Psoas muscle (tissue), 8 donors: ENCODE data around the gene PIGBOS1. TPM values are rescaled to one million over a fixed set of nuclear protein-coding genes. Genes with fewer than 3 reads are reported as not detected.
"Not testable (repeated sequence)": the region's sequence is repeated elsewhere in the genome, so short reads cannot be mapped to it uniquely, and the experiment has no call there.

Experiments used
- ATAC-seq, 4 donors: fragments of 200-7000 bp; cut with Tn5 transposase; one replicate each; pipeline ENCODE4 v1.9.1; 2020; ENCODE audit warnings: moderate library complexity in 3 of 4, mild to moderate bottlenecking in 2 of 4
- DNase-seq, 2 donors: peaks; one replicate each; pipeline ENCODE4 v3.0.0-alpha.2; 2020
- H3K27ac ChIP-seq: fragments of 200-600 bp; one replicate; pipeline ENCODE4 v1.8.0; 2022
- H3K27me3 ChIP-seq, 3 donors: fragments of 200-600 bp in 1 of 3; one replicate each; pipeline versions ENCODE4 v1.6.1 to v1.8.0; 2013 to 2022; ENCODE audit warnings: low read length in 2 of 3, mild to moderate bottlenecking in 2 of 3, moderate library complexity in 1 of 3; ENCODE audit not compliant: insufficient read depth in 3 of 3
- H3K36me3 ChIP-seq, 2 donors: fragments of 200-600 bp in 1 of 2; one replicate each; pipeline versions ENCODE4 v1.6.1 to v1.8.0; 2013 to 2022; ENCODE audit warnings: low read depth in 1 of 2, mild to moderate bottlenecking in 1 of 2, moderate library complexity in 1 of 2; ENCODE audit not compliant: insufficient read depth in 1 of 2
- H3K4me1 ChIP-seq: fragments of 200-600 bp; one replicate; pipeline ENCODE4 v1.8.0; 2022
- H3K4me3 ChIP-seq: fragments of 200-600 bp; one replicate; pipeline ENCODE4 v1.8.0; 2022; ENCODE audit warnings: mild to moderate bottlenecking
- H3K9me3 ChIP-seq: fragments of 200-600 bp; one replicate; pipeline ENCODE4 v1.8.0; 2022
- WGBS, 3 donors: extraction: QIAGEN DNeasy Blood & Tissue Kit; methylation state at CpG; one replicate each; pipeline versions ENCODE4 v1.1.6 to v1.1.7; 2013; 5-methylcytosine and 5-hydroxymethylcytosine counted together
- intact Hi-C, 2 donors: fragments of 100-400 bp; cut with DNase I; formaldehyde crosslinking; loops; one replicate each; pipeline versions ENCODE4 v1.11.0 to v1.14.2; 2022
- polyA plus RNA-seq, 3 donors: library from polyadenylated mRNA; stranded (reverse); fragments of 200-250 nt; gene quantifications; one replicate each; pipeline ENCODE4 v1.2.3, GENCODE V29; 2013
- total RNA-seq, 4 donors: library from RNA; stranded (reverse); fragmentation: NEBNext Ultra II Directional in 2 of 4; extraction: Animal tissue kit (Norgen Biotek cat#: 25700) in 2 of 4; gene quantifications; one replicate each; pipeline versions ENCODE4 v1.2.1 to v1.2.4, GENCODE V29; 2021 to 2023
- TF ChIP-seq, protein P1 (sequence below): fragments of 200-600 bp; IDR thresholded peaks from one replicate; pipeline ENCODE4 v1.8.0; 2022; ENCODE audit warnings: antibody characterized with exemption
- donor health status: healthy with polysubstance abuse.
- donor health status: DM: no; HTN: no; CAD: no; lungs with moderate emphysema.
- donor health status: Bipolar disorder and iron deficiency.
- donor health status: healthy.
- donor health status: DM: yes; HTN: yes; CAD: no.
- donor health status: DM: no; HTN: no; CAD: no.
- donor health status: DM: no; HTN: no; CAD: no.
- donor health status: DM: yes; HTN: yes; CAD: no.

The PIGBOS1 gene
- total and polyA plus RNA-seq, 7 donors: 3.5 to 21.3 (median 7.6) TPM

- intact Hi-C loops: loop anchor here (1.0 to 5.0 kb wide), 2 partner anchors 73 to 74 kb away; no protein-coding TSS in a partner anchor
These were observed 29.0 kb downstream of the PIGBOS1 start, which contains the start of gene RAB27A for GRCh38 chr15:55289746-55290527. RAB27A (minus strand) TSS chr15:55289813; CDS start chr15:55234934, 54,879 bp downstream.

DNA sequence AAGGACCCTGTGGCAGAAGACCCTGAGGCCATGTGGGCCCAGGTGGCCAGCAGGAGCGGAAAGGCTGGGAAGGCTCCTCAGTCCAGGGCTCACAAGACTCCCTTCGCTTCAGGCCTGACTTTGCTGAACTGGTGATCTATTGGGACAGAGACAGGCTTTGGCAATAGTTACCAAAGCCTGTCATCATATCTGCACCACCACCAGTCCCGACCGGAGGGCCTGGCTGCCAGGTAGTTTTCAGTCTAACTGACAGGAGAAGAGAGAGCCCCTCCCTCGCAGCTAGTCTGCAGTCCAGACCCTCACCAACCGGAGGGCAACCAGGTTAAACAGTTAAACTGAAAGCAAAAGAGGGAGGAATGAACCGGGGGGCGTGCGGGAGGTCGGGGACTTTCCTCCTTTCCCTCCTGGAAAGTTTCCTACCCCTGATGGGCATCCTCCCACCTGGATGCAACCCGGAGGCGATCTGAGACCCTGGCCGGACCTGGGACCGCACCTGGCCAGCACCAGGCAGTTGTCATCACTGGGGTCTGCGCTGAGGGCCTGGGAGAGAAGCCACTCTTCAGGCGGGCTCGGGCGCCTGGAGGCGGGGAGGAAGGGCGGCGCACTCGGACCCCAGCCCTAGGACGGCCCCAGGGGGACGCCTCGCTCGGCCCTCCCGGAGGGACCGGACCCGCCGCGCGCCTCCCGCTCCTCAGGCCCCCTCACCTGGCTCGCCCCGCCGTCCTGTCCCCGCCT, 29.7 kb downstream of the PIGBOS1 start:
- Histone ChIP-seq H3K4me3 (peak overlapping the region; percentile 68), H3K27me3 (peaks cover 0 to 6% (median 0%) of the 10 kb centered on the region in 3 donors), H3K36me3 (no peaks in the 10 kb centered on the region), H3K9me3 (no peaks in the 10 kb centered on the region), H3K27ac (peak overlapping the region; percentile 54), H3K4me1 (no peaks in the 10 kb centered on the region)
- intact Hi-C loops: no loop called here
- DNase-seq (peak; percentile 18 to 56), ATAC-seq (peak in 3 of 4 donors; percentile 18 to 45 (median 22))
- TF ChIP-seq, protein P1, sequence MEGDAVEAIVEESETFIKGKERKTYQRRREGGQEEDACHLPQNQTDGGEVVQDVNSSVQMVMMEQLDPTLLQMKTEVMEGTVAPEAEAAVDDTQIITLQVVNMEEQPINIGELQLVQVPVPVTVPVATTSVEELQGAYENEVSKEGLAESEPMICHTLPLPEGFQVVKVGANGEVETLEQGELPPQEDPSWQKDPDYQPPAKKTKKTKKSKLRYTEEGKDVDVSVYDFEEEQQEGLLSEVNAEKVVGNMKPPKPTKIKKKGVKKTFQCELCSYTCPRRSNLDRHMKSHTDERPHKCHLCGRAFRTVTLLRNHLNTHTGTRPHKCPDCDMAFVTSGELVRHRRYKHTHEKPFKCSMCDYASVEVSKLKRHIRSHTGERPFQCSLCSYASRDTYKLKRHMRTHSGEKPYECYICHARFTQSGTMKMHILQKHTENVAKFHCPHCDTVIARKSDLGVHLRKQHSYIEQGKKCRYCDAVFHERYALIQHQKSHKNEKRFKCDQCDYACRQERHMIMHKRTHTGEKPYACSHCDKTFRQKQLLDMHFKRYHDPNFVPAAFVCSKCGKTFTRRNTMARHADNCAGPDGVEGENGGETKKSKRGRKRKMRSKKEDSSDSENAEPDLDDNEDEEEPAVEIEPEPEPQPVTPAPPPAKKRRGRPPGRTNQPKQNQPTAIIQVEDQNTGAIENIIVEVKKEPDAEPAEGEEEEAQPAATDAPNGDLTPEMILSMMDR: no peak
- 4 to 10% (median 6%) methylated on average over 25 to 37 of the region's 37 CpGs for WGBS, 3 donors

More at GRCh38 chr15:55289746-55290527, 29.0 kb downstream of the PIGBOS1 start, which contains the start of gene RAB27A:
- no peaks in the 10 kb centered on the region for H3K36me3 ChIP-seq
- H3K4me1 ChIP-seq: no peaks in the 10 kb centered on the region
- TF ChIP-seq, protein P1: no peak
- H3K9me3 ChIP-seq: no peaks in the 10 kb centered on the region
- H3K27me3 ChIP-seq: peaks cover 0 to 6% (median 0%) of the 10 kb centered on the region in 3 donors
- ATAC-seq (peak; percentile 77 to 90 (median 86)), DNase-seq (peak; percentile 71 to 72)
- peak within 1 kb of the TSS; percentile 68 for H3K4me3 ChIP-seq
- H3K27ac ChIP-seq: peak within 1 kb of the TSS; percentile 54
- 0 to 1% (median 0%) methylated on average over 59 to 69 of the region's 69 CpGs for WGBS, 3 donors

DNA sequence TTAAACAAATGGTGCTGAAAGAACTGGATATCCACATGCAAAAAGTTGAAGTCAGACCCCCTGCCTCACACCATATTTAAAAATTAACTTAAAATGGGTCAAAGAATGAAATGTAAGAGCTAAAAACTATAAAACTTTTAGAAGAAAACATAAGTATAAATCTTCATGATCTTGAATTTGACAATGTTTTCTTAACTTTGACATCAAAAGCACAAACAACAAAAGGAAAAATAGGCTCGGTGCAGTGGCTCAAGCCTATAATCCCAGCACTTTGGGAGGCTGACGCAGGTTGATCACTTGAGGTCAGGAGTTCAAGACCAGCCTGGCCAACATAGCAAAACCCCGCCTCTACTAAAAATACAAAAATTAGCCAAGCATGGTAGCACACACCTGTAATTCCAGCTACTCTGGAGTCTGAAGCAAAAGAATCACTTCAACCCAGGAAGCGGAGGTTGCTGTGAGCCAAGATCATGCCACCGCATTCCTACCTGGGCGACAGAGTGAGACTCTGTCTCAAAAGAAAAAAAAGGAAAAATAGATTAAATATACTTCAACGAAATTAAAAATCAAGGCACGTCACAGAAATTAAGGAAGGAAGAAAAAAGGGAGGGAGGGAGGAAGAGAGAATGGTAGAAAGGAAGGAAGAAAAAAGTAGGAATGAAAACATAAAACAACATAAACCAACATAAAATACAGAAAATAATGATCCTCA, 30.8 kb downstream of the PIGBOS1 start:
- no peak for ATAC-seq
- intact Hi-C loops: no loop called here
- Histone ChIP-seq H3K27me3 (peaks cover 0 to 6% (median 0%) of the 10 kb centered on the region in 3 donors), H3K4me1 (no peaks in the 10 kb centered on the region), H3K27ac (no peak overlapping the region), H3K36me3 (no peaks in the 10 kb centered on the region), H3K4me3 (peak overlapping the region; percentile 68), H3K9me3 (no peaks in the 10 kb centered on the region)
- TF ChIP-seq, protein P1: no peak
- DNase-seq: no peak
- 95 to 96% (median 96%) methylated on average over 8 of the region's 8 CpGs for WGBS, 3 donors

DNA sequence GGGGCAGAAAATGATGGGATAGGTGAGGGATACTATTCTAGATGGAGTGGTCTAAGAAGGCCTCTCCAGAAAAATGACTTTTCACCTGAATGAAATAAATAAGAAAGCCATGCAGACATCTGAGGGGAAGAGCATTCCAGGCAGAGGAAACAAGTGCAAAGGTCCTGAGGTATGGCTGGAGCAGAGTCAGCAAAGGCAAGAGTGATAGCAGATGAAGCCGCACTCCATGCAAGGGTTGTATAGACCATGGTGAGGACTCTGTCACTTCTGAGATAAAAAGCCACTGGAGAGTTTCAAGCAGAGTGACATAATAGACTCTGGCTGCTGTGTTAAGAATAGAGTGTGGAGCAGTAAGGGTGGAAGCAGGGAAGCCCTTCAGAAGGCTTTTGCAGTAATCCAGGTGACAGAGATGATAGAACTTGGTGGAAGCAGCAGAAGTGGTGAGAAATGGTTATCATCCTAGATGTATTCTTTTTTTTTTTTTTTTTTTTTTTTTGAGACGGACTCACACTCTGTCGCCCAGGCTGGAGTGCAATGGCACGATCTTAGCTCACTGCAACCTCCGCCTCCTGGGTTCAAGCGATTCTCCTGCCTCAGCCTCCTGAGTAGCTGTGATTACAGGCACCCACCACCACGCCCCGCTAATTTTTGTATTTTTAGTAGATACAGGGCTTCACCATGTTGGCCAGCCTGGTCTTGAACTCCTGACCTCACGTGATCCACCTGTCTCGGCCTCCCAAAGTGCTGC, 32.3 kb downstream of the PIGBOS1 start:
- H3K4me1 ChIP-seq, H3K27ac ChIP-seq, intact Hi-C loops, H3K36me3 ChIP-seq, H3K9me3 ChIP-seq, H3K27me3 ChIP-seq, H3K4me3 ChIP-seq, DNase-seq, ATAC-seq: not testable (repeated sequence)
- 95 to 97% (median 96%) methylated on average over 8 to 10 of the region's 10 CpGs for WGBS, 3 donors
